T-helper 22 cell (primary cell): ENCODE measurements around the gene MAN1A1.

ENCODE experiments used
- DNase-seq: peaks from one replicate; pipeline ENCODE4 v3.0.0-alpha.2; 2020; ENCODE audit warnings: low read depth

MAN1A1 gene

GRCh38 chr6:119233312-119233984 is 116.1 kb downstream of the MAN1A1 start:
- no peak for DNase-seq

GRCh38 chr6:119231394-119231793 is 118.2 kb downstream of the MAN1A1 start:
- no peak for DNase-seq

- no peak for DNase-seq
Observed at GRCh38 chr6:119230160-119230559, 119.4 kb downstream of the MAN1A1 start.

GRCh38 chr6:119227377-119227776 is 122.2 kb downstream of the MAN1A1 start:
- no peak for DNase-seq

GRCh38 chr6:119226089-119226488 is 123.5 kb downstream of the MAN1A1 start:
- DNase-seq, result no peak

- DNase-seq, result no peak
Observed at GRCh38 chr6:119224095-119224701, 125.4 kb downstream of the MAN1A1 start.

GRCh38 chr6:119220452-119220851 is 129.1 kb downstream of the MAN1A1 start:
- no peak for DNase-seq

GRCh38 chr6:119218548-119218947 is 131.0 kb downstream of the MAN1A1 start:
- no peak for DNase-seq

- DNase-seq, result no peak
Observed at GRCh38 chr6:119215885-119216590, 133.5 kb downstream of the MAN1A1 start.

- DNase-seq, result no peak
Observed at GRCh38 chr6:119215309-119215708, 134.3 kb downstream of the MAN1A1 start.

- no peak for DNase-seq
Observed at GRCh38 chr6:119210596-119210995, 139.0 kb downstream of the MAN1A1 start.

GRCh38 chr6:119209452-119210205 is 139.9 kb downstream of the MAN1A1 start:
- no peak for DNase-seq

GRCh38 chr6:119207971-119208725 is 141.4 kb downstream of the MAN1A1 start:
- no peak for DNase-seq

GRCh38 chr6:119207327-119207726 is 142.2 kb downstream of the MAN1A1 start:
- no peak for DNase-seq

- DNase-seq, result no peak
Observed at GRCh38 chr6:119205911-119206618, 143.5 kb downstream of the MAN1A1 start.

- no peak for DNase-seq
Observed at GRCh38 chr6:119204719-119205118, 144.8 kb downstream of the MAN1A1 start.

GRCh38 chr6:119201480-119201879 is 148.1 kb downstream of the MAN1A1 start:
- DNase-seq, result no peak

GRCh38 chr6:119200512-119201175 is 148.9 kb downstream of the MAN1A1 start:
- no peak for DNase-seq

- no peak for DNase-seq
Observed at GRCh38 chr6:119197271-119197670, 152.3 kb downstream of the MAN1A1 start.

- DNase-seq, result no peak
Observed at GRCh38 chr6:119196715-119197114, 152.8 kb downstream of the MAN1A1 start.

GRCh38 chr6:119195848-119196247 is 153.7 kb downstream of the MAN1A1 start:
- no peak for DNase-seq
